DMS53 (cell line): ENCODE measurements around the gene SEC14L1.
"Not testable (repeated sequence)": the region's sequence is repeated elsewhere in the genome, so short reads cannot be mapped to it uniquely, and the experiment has no call there.

ENCODE experiments used
- DNase-seq: peaks from one replicate; lab custom pipeline; 2025; lab: John Stamatoyannopoulos, UW

The SEC14L1 gene

GRCh38 chr17:77141846-77142449 lies 1.2 kb downstream of the SEC14L1 start:
- DNase-seq = peak; percentile 20

GRCh38 chr17:77142689-77143088 lies 1.9 kb downstream of the SEC14L1 start:
- DNase-seq = peak; percentile 16

GRCh38 chr17:77143306-77143705 lies 2.5 kb downstream of the SEC14L1 start:
- no peak for DNase-seq

GRCh38 chr17:77144227-77144626 lies 3.5 kb downstream of the SEC14L1 start:
- peak; percentile 77 for DNase-seq

DNA sequence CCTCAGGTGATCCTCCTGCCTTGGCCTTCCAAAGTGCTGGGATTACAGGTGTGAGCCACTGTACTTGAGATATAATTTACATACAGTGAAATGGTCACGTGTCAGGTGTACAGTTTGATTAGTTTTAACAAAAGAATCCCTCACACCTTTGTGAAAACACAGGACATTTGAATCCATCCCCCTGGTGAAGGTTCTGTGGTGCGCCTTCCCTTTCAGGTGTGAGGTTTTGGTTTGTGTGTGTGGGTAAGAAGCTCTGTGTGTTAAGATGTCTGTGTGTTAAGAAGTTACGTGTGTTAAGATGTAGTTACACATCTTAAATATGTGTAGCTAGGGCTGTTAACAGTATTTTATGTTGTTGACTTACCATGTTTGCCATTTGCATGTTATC lies 4.4 kb downstream of the SEC14L1 start:
- no peak for DNase-seq

GRCh38 chr17:77145612-77146245 lies 5.0 kb downstream of the SEC14L1 start:
- DNase-seq = no peak

DNA sequence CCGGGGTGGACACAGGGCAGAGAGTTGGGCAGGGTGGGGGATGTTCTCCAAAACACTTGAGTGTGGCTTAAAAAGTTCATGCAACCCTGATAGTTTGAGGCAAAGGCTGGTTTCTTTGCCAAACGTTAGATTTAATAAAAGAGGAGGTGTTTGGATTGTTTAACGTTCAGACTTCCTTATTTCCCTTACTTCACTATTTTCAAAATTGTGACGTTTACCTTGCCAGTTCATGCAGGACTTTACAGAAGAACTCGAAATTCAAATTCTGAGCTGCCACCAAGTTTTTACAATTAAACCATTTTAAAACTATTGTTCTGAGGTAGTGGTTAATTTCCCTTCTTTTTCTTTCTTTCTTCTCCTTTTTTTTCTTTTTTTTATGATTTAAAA lies 5.5 kb downstream of the SEC14L1 start:
- DNase-seq = no peak

DNA sequence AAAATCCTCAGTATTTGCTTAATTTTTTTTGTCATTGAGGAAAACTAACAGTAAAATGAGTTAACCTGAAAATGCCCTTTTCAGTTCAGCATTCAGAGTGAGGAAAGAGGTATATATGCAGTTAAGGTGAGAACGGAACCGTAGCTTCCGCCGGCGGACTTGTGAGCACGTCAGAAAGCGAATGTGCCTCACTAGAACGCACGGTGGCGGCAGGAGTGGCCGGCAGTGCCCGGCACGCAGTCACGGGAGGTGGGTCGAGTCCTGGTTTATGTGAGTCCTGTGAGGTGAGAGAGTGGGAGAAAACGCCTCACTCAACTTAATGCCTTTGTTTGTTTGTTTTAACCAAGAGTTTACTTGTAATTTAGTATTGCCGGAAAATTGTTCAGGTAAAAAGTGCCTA lies 6.1 kb downstream of the SEC14L1 start:
- no peak for DNase-seq

GRCh38 chr17:77147357-77147801 lies 6.6 kb downstream of the SEC14L1 start:
- DNase-seq = no peak

- no peak for DNase-seq
These were observed 7.5 kb downstream of the SEC14L1 start for GRCh38 chr17:77148077-77148939.

DNA sequence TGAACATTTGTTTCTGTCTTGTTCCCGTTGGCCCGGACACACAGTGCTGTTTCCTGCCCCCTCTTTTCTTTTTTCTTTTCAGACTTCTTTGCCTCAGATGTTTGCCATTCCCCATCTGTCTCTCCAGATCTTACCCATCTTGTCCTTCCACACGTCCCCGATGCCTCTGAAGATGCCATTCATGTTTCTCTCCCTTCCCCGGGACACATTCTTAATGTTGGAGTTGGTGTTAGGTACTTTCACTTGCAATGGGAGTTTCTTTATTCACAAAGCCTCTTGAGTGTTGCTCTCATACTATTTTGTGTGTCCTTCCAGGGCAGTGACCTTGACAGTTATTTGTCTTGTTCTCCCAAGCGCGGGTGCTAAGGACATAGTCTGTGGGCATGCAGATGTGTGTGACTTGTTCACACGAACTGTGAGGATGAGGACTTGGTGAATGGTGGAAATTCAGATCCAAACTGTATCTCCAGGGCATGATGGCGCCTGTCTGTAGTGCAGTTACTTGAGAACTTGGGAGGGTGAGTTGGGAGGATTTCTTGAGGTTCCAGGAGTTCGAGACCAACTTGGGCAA lies 8.3 kb downstream of the SEC14L1 start:
- DNase-seq = no peak

DNA sequence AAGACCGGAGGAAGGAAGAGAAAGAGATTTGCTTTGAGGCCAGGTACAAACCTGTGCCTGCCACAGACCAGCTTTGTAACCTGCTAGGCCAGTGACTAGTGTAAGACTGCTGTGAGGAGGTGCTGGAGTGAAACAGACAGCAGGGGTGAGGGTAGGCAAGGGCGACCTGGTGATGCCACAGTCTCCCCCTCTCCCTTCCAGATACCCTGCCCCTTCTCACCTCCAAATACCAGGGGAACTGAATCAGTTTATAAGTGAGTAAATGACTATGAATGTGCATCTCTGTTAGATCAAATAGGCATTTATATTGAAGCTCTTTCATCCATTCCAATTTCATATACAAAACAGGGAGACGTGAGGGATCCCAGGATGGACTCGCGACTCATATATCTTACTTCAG lies 9.4 kb downstream of the SEC14L1 start:
- no peak for DNase-seq

DNA sequence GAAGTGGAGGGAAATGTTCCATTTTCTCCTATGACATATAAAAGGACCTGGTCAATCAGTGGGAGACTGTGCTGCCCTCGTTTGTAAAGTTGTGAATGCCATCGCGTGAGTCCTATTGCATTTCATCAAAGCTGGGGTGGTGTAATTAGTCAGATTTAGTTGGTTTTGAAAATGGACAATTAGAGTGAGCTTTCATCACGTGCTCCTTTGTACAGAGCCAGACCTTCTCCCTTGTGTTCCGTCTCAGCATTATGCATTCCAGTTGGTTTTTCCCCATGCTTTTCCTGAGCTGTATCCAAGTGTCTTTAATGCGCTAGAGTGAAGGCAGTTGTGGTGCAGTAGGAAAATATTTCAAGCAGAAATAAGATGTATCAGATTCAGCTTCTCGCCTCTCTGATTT lies 10.4 kb downstream of the SEC14L1 start:
- DNase-seq = no peak

DNA sequence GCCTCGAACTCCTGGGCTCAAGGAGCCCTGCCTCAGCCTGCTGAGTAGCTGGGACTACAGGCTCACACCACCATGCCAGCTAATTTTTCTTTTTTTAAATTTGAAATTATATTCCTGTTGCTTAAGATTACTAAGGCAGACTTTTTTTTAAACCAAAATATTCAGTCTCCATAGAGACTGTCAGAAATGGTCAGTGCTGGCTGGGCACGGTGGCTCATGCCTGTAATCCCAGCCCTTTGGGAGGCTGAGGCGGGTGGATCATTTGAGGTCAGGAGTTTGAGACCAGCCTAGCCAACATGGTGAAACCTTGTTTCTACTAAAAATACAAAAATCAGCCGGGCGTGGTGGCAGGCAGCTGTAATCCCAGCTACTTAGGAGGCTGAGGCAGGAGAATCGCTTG lies 11.3 kb downstream of the SEC14L1 start:
- not testable (repeated sequence) for DNase-seq

DNA sequence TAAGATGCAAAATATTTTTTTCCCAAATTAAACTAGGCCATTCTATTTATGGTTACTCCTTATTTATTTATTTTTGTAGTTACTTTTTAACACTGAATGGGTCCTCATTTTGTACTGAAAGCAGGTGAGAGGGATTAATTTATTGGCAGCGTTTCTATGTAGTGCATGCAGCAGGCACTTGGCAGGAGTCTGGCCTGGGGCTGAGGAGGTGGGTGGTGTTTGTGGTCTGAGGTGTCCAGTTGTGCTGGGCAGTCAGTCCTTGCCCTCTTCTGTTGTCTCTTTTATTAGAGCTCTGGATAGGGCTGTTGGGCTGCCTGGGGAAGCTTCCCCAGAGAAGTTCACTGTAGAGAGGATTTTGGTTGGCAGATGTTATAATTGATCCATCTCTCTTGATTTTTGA lies 12.7 kb downstream of the SEC14L1 start:
- no peak for DNase-seq

GRCh38 chr17:77153999-77154586 lies 13.3 kb downstream of the SEC14L1 start:
- DNase-seq = no peak

GRCh38 chr17:77155125-77155524 lies 14.4 kb downstream of the SEC14L1 start:
- DNase-seq = no peak

DNA sequence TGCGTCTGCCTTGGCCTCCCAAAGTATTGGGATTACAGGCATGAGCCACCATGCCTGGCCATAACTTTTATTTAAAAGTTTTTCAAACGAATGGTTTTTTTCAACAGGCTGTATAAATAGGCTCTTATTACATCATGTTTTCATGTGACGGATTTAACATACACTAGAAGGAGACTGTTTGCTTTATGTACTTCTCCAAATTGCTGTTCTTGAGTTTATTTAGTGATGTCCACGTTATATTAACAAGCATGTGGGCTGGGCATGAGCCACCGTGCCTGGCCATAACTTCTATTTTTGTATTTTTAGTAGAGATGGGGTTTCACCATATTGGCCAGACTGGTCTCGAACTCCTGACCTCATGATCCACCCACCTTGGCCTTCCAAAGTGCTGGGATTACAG lies 17.0 kb downstream of the SEC14L1 start:
- not testable (repeated sequence) for DNase-seq

DNA sequence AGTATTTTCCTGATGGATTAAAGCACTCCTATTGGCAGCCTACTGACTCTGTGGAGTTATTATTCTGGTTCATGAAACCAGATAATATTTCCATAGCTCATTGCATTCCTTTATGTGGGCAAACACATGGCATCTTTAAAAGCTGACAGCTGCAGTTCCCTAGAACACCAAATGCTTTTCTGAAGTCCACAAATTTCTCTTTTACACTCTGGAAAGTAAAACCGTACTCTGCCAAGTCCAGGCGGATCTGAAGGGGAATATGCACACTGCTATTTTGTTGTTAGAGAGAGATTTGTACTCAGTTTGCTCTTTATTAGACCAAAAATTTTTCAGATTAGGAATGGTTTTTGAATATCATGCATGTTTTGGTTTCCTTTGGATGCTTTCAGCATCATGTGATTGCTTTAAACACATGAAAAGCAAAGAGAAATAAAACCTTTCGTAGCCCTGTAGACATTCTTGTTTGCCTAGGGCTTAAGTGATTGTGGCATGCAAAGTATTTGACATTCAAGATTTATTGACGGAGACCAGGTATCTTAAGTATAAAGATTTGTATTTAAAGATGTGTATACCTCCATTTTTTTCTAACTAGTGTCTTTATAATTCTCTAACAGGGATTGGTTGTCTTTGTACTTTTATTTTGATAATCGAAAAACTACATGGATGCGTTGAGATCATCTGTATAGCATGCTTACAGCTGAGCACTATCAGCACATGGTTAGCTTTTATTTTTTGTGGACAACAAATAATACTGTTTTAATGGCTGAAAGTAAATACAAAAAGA lies 19.5 kb downstream of the SEC14L1 start:
- DNase-seq = peak; percentile 65

- DNase-seq = peak; percentile 62
These were observed 20.2 kb downstream of the SEC14L1 start for GRCh38 chr17:77160875-77161530.

DNA sequence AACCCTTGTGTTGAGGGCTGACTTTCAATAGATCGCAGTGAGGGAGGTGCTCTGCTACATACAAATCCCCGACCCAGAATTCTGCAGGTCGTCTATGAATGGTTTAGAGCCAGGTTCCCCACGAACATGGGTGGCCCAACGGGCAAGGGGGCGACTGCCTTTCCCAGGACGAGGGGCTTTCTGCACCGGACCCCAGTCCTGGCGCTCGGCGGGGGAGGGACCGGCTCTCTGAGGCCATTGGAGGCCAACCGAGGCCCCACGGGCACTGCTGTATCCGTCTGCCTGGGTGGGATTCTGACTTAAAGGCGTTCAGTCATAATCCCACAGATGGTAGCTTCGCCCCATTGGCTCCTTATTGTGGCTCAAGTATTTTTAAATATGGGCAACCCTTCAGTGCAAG lies 21.2 kb downstream of the SEC14L1 start:
- no peak for DNase-seq
